Measurements from ENCODE around the gene CEBPZOS. TPM values are rescaled to one million over a fixed set of nuclear protein-coding genes. Genes with fewer than 3 reads are reported as not detected.
A peak's percentile ranks its signal among the peaks of the same experiment; 100 is the strongest.

Gene CEBPZOS
- total RNA-seq, 1 experiment from 2014 or later, result 61.8 TPM

DNA sequence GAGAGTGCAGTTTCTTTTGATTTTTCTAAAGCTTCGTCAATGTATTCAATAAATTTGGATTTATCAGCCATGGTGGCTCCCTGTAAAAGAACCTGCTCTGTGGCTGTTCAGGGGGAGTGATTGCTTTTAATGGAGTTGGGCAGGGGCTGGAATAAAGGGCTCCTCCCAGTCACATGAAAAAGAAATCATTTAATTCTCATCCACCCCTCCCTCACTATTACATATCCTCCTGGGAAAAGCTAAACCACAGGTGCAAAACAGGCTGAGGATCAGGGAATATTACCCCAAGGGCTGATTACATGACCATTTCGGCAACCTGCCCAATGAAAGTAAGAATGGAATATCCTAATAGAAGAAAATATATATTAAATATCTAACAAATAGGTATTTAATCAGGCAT, 7.7 kb upstream of the CEBPZOS start, which contains the start of gene SULT6B1:
SULT6B1 (minus strand) TSS at position 101 of the 400 bp plus-strand sequence; CDS start at position 71, 30 bp downstream.
- intact Hi-C loops (cut with micrococcal nuclease; ENCODE audit: unreplicated experiment), result no loop called here
- CTCF ChIA-PET, result no interaction called here

DNA sequence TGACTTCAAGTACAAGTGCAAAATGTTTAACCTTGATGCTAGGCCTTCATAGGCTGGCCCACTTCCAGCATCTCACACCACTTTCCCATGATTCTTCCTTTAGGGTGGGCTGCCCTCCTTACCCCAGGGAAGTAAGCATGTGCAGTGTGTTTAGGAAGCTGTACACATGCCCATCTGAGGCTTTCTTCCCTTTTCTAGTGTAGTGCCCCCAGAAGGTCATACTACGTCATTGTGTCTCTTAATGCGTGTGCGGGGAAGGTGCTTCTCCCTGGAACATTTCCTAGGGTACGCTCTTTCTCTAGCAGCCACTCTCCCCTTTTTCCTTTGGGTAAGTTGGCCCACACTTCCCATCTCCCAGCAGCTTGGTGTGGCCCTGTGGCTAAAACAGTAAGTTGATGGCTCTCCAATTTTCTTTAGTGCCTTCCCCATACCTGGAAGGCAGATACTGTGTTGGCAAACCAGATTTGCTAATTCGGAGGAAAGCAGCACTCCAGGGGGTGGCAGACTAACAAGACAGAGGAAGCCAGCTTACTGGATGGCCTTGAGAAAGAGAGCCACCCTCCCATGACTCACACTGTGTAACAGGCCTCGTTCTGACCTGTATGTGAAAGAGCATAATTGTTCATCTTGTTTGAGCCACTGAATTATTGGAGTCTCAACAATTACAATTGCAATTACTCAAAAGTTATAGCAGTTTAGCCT, 6.7 kb upstream of the CEBPZOS start:
- POLR2A ChIA-PET (ENCODE audit: low non-redundant PET), result interaction anchor here (0.6 kb wide), 1 partner anchor 24 kb away, joined by 5 read pairs; no protein-coding TSS in a partner anchor
- Histone ChIP-seq H3K9me3 (ENCODE audit: low read depth, low read length, poor library complexity, severe bottlenecking) (no peaks in the 10 kb centered on the region), H3K27ac (ENCODE audit: low read depth, low read length, poor library complexity, severe bottlenecking) (peak overlapping the region; percentile 7), H3K4me3 (ENCODE audit: low read depth, low read length, poor library complexity, severe bottlenecking) (no peak overlapping the region), H3K4me1 (ENCODE audit: insufficient read depth, low read length, poor library complexity, severe bottlenecking) (peaks cover 5% of the 10 kb centered on the region), H3K36me3 (ENCODE audit: insufficient read depth, low read length, poor library complexity, severe bottlenecking) (no peaks in the 10 kb centered on the region), H3K27me3 (replicated peaks; ENCODE audit: insufficient read depth, low read depth, low read length, poor library complexity) (no peaks in the 10 kb centered on the region)
- peak; percentile 90 for DNase-seq (ENCODE audit: low spot score)
- CTCF ChIA-PET, result interaction anchor here (1.0 kb wide), 1 partner anchor 30 kb away, joined by 4 read pairs; no protein-coding TSS in a partner anchor
- intact Hi-C loops (cut with micrococcal nuclease; ENCODE audit: unreplicated experiment), result no loop called here
- TF ChIP-seq, protein P1, sequence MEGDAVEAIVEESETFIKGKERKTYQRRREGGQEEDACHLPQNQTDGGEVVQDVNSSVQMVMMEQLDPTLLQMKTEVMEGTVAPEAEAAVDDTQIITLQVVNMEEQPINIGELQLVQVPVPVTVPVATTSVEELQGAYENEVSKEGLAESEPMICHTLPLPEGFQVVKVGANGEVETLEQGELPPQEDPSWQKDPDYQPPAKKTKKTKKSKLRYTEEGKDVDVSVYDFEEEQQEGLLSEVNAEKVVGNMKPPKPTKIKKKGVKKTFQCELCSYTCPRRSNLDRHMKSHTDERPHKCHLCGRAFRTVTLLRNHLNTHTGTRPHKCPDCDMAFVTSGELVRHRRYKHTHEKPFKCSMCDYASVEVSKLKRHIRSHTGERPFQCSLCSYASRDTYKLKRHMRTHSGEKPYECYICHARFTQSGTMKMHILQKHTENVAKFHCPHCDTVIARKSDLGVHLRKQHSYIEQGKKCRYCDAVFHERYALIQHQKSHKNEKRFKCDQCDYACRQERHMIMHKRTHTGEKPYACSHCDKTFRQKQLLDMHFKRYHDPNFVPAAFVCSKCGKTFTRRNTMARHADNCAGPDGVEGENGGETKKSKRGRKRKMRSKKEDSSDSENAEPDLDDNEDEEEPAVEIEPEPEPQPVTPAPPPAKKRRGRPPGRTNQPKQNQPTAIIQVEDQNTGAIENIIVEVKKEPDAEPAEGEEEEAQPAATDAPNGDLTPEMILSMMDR (conservative IDR thresholded peaks at IDR 0.05; ENCODE audit: low read depth, low read length), result no peak
- TF ChIP-seq EZH2 (IDR thresholded peaks at IDR 0.05; ENCODE audit: borderline replicate concordance, low read depth, low read length, poor library complexity, severe bottlenecking), result no peak
- no TSS peak for BruUV-seq (replicated peaks)

More for the DNA sequence above, 7.7 kb upstream of the CEBPZOS start, which contains the start of gene SULT6B1:
- H3K9me3 ChIP-seq (ENCODE audit: low read depth, low read length, poor library complexity, severe bottlenecking), result no peaks in the 10 kb centered on the region
- H3K4me1 ChIP-seq (ENCODE audit: insufficient read depth, low read length, poor library complexity, severe bottlenecking), result peaks cover 5% of the 10 kb centered on the region
- POLR2A ChIA-PET (ENCODE audit: low non-redundant PET), result no interaction called here
- H3K36me3 ChIP-seq (ENCODE audit: insufficient read depth, low read length, poor library complexity, severe bottlenecking), result no peaks in the 10 kb centered on the region
- no peak for DNase-seq (ENCODE audit: low spot score)
- TF ChIP-seq, protein P1 (conservative IDR thresholded peaks at IDR 0.05; ENCODE audit: low read depth, low read length), result no peak
- TF ChIP-seq EZH2 (IDR thresholded peaks at IDR 0.05; ENCODE audit: borderline replicate concordance, low read depth, low read length, poor library complexity, severe bottlenecking), result no peak
- no peak within 1 kb of the TSS for H3K4me3 ChIP-seq (ENCODE audit: low read depth, low read length, poor library complexity, severe bottlenecking)
- H3K27ac ChIP-seq (ENCODE audit: low read depth, low read length, poor library complexity, severe bottlenecking), result no peak within 1 kb of the TSS
- H3K27me3 ChIP-seq (replicated peaks; ENCODE audit: insufficient read depth, low read depth, low read length, poor library complexity), result no peaks in the 10 kb centered on the region
- no TSS peak for BruUV-seq (replicated peaks)

DNA sequence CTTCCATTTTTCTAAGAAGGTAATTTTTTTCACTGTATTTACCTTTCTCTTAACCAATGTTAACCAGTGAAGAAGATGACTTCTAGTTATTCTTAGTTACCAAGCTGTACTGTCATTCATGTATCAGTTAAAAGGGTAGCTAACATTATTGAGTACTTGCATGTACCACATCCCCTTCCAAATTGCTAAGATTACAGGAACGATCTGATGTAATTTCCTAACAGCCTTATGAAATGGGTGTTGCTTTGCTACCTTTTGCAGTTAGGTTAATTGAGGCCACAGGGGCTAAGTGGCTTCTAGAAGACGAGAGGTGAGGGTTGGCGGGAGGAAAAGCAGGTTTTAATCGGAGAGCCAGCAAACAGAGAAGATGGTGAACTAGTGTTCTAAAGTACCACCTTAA, 6.0 kb upstream of the CEBPZOS start:
- no peak overlapping the region for H3K27ac ChIP-seq (ENCODE audit: low read depth, low read length, poor library complexity, severe bottlenecking)
- ChIA-PET CTCF (no interaction called here), POLR2A (ENCODE audit: low non-redundant PET) (no interaction called here)

More for the DNA sequence above, 6.0 kb upstream of the CEBPZOS start:
- Histone ChIP-seq H3K27me3 (replicated peaks; ENCODE audit: insufficient read depth, low read depth, low read length, poor library complexity) (no peaks in the 10 kb centered on the region), H3K4me3 (ENCODE audit: low read depth, low read length, poor library complexity, severe bottlenecking) (no peak overlapping the region), H3K4me1 (ENCODE audit: insufficient read depth, low read length, poor library complexity, severe bottlenecking) (peaks cover 5% of the 10 kb centered on the region), H3K36me3 (ENCODE audit: insufficient read depth, low read length, poor library complexity, severe bottlenecking) (no peaks in the 10 kb centered on the region), H3K9me3 (ENCODE audit: low read depth, low read length, poor library complexity, severe bottlenecking) (no peaks in the 10 kb centered on the region)
- no TSS peak for BruUV-seq (replicated peaks)
- no peak for TF ChIP-seq EZH2 (IDR thresholded peaks at IDR 0.05; ENCODE audit: borderline replicate concordance, low read depth, low read length, poor library complexity, severe bottlenecking)
- TF ChIP-seq, protein P1 (conservative IDR thresholded peaks at IDR 0.05; ENCODE audit: low read depth, low read length), result no peak
- intact Hi-C loops (cut with micrococcal nuclease; ENCODE audit: unreplicated experiment), result no loop called here
- no peak for DNase-seq (ENCODE audit: low spot score)

Measured in A673 (cell line).